ENCODE results near the gene AATK.

AATK gene

GRCh38 chr17:81108220-81108619 lies 57.8 kb downstream of the AATK start:
- DNase-seq = no peak

- no peak for DNase-seq
Observed at GRCh38 chr17:81106716-81107115, 59.3 kb downstream of the AATK start.

DNA sequence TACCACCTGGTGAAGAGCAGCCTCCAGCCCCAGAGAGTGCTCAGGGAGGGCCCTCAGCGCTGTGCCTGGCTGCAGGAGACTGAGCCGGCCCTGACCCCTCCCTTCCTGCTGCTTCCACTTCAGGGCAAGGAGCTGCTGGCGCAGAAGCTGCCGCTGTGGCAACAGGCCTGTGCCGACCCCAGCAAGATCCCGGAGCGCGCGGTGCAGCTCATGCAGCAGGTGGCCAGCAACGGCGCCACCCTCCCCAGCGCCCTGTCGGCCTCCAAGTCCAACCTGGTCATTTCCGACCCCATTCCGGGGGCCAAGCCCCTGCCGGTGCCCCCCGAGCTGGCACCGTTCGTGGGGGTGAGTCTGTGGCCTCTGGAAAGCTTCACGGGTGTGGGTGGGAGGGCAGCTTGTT lies 62.6 kb downstream of the AATK start:
- DNase-seq = no peak

- no peak for DNase-seq
Observed at GRCh38 chr17:81102869-81103268, 63.2 kb downstream of the AATK start.

GRCh38 chr17:81102352-81102751 lies 63.7 kb downstream of the AATK start:
- DNase-seq = no peak

GRCh38 chr17:81101614-81102306 lies 64.3 kb downstream of the AATK start:
- DNase-seq = peak; percentile 85

DNA sequence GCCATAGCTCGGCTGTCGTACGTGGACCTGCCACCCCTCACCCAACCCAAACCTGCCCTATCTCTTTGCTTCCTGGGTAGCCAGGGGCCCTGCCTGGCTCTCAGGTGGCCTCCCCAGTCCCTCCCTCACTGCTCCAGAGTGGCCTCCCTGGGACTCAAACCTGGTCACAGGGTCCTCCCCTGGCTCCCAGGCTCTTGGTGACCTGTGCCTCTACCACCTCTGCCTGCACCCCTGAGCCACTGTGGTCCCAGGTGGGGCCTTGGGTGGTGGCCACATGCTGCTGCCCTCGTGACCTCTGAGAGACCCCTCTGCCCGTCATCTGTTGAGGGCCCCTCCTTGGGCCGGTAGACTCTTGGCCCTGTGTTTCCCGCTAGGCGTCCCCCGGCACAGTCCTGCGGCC lies 65.4 kb downstream of the AATK start:
- no peak for DNase-seq

- DNase-seq = no peak
Observed at GRCh38 chr17:81099888-81100287, 66.1 kb downstream of the AATK start.

- no peak for DNase-seq
Observed at GRCh38 chr17:81097943-81098308, 68.1 kb downstream of the AATK start.

DNA sequence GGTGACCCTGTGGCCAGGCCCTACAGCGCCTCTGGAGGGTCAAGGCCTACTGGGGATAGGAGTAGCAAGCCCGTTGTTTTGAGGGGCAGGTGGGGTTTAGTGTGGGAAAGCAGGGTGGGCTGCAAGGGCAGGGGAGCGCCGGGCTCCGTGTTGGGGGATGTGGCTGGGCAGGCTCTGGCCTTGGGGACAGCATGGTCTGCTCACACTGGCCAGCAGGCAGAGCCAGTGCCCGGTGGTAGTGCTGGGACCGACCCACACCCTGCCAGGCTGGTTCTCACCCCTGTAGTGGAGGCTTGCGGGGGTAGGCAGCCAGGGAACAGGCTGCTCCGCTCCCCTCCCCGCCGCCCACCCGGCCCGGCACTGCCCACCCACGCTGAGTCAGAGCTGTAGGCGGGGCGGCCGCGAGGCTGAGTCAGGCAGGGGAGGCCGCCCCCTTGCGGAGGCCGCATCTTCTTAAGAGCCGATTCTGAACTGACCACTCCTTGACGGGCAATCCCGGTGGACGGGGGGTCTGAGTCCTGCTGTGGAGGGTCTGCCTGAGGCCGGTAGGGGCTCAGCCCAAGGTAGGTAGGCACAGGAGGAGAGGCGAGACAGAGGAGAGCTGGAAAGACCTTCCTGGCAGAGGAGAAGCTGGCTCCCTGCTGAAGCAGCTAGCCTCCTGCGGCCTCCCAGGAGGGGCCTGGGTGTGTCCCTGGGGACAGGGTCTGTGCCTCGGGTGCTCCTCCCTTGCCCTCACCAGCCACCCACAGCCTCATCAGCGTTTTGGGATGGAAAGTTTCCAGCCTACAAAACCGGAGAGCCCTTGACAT lies 68.7 kb downstream of the AATK start:
- DNase-seq = peak; percentile 46

- no peak for DNase-seq
Observed at GRCh38 chr17:81096741-81097133, 69.3 kb downstream of the AATK start.

DNA sequence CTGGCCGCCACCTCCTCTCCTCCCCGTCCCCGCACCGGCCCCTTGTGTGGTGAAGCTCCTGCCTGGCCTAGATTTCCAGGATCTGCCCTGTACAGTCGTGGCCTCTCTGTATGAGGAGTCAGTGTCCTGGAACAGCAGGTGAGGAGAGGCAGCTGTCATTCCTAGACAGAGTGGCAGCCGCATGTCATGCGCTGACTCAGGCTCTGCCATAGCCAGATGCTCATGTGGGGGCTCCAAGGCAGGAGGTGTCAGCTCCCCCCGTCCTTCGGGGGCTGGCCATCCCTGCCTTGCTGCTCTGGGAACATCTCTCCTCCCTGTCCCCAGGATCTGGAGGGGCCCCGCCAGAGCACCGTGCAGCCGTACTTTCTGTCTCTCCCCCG lies 70.6 kb downstream of the AATK start:
- DNase-seq = peak; percentile 41

- DNase-seq = peak; percentile 89
Observed at GRCh38 chr17:81094509-81095382, 71.3 kb downstream of the AATK start.

- no peak for DNase-seq
Observed at GRCh38 chr17:81093619-81094508, 72.2 kb downstream of the AATK start.

DNA sequence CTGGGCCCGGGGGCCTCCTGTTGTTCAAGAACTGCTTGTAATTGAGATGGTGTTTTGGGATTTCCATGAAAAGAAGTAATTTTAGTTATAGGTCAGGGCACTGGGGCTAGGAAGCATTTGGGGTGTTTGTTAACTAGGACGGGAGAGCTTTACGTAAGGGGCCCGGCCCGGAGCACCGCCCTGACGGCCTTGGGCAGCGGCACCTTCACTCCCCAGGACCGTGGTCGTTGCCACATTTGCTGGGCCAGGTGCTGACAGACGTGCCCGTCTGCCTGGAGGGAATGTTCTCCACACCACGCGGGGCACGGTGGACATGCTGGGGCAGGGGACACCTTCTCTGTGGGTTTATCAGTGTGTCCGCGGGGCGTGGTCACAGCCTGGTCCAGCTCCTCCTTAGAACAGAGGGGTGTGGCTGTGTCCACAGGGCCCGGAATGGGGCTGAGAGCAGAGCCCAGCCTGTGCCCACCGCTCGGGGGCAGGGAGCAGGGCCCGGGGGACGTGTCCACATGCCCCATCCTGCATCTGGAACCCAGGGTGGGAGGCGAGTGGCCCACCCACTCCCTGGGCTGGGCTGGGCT lies 73.4 kb downstream of the AATK start:
- DNase-seq = no peak

GRCh38 chr17:81091774-81092517 lies 74.1 kb downstream of the AATK start:
- DNase-seq = no peak

DNA sequence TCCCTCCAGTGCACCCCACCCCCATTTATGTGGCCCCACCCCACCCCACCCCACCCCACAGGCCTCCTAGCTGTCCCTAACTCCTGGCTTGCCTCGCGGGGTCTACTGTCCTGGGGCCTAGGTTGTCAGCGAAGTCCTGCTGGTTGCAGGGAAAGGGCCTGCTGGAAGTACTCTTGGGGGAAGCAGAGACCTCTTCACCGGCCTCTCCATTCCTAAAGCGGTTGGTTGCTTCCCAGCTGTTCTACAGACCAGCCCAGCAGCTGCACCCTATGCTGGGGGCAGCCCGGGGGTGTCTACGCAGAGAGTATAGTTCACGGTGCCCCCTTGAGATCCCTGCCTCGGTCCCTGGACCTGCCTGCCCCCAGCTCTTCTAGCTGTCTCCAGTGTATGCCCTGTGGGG lies 74.9 kb downstream of the AATK start:
- no peak for DNase-seq

- no peak for DNase-seq
Observed at GRCh38 chr17:81090361-81091136, 75.5 kb downstream of the AATK start.

DNA sequence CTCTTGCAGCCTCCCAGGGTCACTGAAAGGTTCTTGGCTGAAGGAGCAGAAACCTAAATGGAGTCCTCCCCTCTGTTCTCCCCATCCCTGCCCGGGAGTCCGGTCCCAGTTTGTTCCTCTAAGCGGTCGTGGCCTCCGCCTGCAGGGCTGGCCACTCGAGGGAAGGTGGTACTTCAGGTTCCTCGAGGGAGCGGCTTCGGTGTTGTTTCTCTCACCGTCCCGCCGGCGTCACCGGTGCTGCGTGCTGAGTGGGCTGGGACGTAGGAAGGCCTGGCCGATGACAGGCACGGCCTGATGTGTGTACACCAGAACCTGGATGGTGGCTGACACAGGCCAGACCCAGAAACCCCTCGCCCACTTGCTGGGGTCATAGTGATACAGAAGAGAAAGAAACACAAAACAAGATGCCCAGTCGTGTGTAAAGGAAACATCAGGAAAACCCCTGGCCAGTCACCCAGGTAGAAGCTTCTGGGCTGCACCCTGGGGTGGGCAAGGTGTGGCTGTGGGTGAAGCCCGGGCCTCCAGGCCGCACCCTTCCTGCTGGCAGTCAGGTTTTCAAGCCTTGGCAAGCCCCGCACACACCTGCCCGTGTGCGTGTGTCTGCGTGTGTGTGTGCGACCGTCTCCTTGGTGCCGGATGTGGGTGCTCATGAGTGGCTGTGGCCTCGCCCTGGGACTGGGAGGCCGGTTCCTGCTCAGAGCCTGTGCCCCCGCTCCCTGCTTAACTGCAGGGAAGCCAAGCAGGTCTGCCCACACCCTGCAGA lies 79.1 kb downstream of the AATK start:
- no peak for DNase-seq

DNA sequence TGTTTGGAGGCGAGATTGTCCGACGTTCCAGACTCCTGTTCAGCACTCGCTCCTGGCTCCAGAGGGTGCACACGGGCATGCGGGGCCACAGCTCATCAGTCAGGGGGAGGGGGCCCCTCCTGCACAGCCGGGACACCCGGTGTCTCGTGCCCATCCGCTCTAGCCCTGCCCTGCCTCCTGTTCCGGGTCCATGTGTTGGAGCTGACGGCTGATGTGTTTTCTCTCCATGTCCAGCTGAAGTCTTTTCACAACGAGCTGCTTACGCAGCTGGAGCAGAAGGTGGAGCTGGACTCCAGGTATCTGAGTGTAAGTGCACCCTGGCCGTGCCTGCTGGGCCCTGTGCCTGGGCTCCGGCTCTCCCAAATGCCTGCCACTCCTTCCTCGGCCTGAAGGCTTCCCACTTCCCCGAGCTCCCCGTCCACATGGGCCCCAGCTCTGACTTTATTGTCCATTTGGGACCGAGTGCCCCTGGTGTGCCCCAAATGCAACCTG lies 80.6 kb downstream of the AATK start:
- DNase-seq = no peak

Data from effector CD4-positive, alpha-beta T cell (primary cell).